ENCODE measurements around the gene CBFA2T3.

- TF ChIP-seq POLR2A (IDR thresholded peaks at IDR 0.05; ENCODE audit: low read length): no peak
- TF ChIP-seq GATA1 (IDR thresholded peaks at IDR 0.05; ENCODE audit: low read depth, low read length): no peak
These were observed 114.0 kb downstream of the CBFA2T3 start for GRCh38 chr16:88862968-88863367.

Measured in erythroblast (primary cell).